HPDE6-E6E7 (cell line): ENCODE measurements around the gene IKZF1.
A peak's percentile ranks its signal among the peaks of the same experiment; 100 is the strongest.

Experiments
- DNase-seq: peaks from one replicate; pipeline ENCODE4 v3.0.0; 2011; ENCODE audit warnings: missing footprints; ENCODE audit errors: extremely low spot score

The IKZF1 gene

GRCh38 chr7:50409856-50410745 lies 105.6 kb downstream of the IKZF1 start:
- DNase-seq: no peak

- no peak for DNase-seq
Observed at GRCh38 chr7:50411332-50411731, 106.8 kb downstream of the IKZF1 start.

GRCh38 chr7:50412973-50413372 lies 108.5 kb downstream of the IKZF1 start:
- DNase-seq: no peak

- no peak for DNase-seq
Observed at GRCh38 chr7:50413561-50413960, 109.0 kb downstream of the IKZF1 start.

- no peak for DNase-seq
Observed at GRCh38 chr7:50415844-50416364, 111.4 kb downstream of the IKZF1 start.

GRCh38 chr7:50416527-50417182 lies 112.1 kb downstream of the IKZF1 start:
- no peak for DNase-seq

GRCh38 chr7:50418086-50418515 lies 113.6 kb downstream of the IKZF1 start:
- DNase-seq: peak; percentile 70

- no peak for DNase-seq
Observed at GRCh38 chr7:50418526-50419290, 114.2 kb downstream of the IKZF1 start.

GRCh38 chr7:50421043-50421442 lies 116.5 kb downstream of the IKZF1 start:
- DNase-seq: no peak

GRCh38 chr7:50422858-50423257 lies 118.3 kb downstream of the IKZF1 start:
- DNase-seq: no peak

- no peak for DNase-seq
Observed at GRCh38 chr7:50423860-50424259, 119.3 kb downstream of the IKZF1 start.

- DNase-seq: no peak
Observed at GRCh38 chr7:50425318-50425717, 120.8 kb downstream of the IKZF1 start.

- DNase-seq: no peak
Observed at GRCh38 chr7:50426280-50427045, 121.9 kb downstream of the IKZF1 start.

- no peak for DNase-seq
Observed at GRCh38 chr7:50427518-50427917, 123.0 kb downstream of the IKZF1 start.

GRCh38 chr7:50428911-50429310 lies 124.4 kb downstream of the IKZF1 start:
- no peak for DNase-seq

GRCh38 chr7:50431316-50431715 lies 126.8 kb downstream of the IKZF1 start:
- DNase-seq: no peak

GRCh38 chr7:50431722-50432305 lies 127.3 kb downstream of the IKZF1 start:
- no peak for DNase-seq

- DNase-seq: peak; percentile 44
Observed at GRCh38 chr7:50436133-50436806, 131.8 kb downstream of the IKZF1 start.

GRCh38 chr7:50446542-50446960 lies 142.0 kb downstream of the IKZF1 start:
- peak; percentile 83 for DNase-seq

GRCh38 chr7:50448823-50449222 lies 144.3 kb downstream of the IKZF1 start:
- no peak for DNase-seq
